HepG2 (cell line): ENCODE results near the gene G0S2. TPM values are rescaled to one million over a fixed set of nuclear protein-coding genes. Genes with fewer than 3 reads are reported as not detected.

Experiments
- ATAC-seq: fragments of 200-7000 bp; cut with Tn5 transposase; 3 replicates; pipeline ENCODE4 v1.9.1; 2020; ENCODE audit warnings: mild to moderate bottlenecking, moderate library complexity
- BruUV-seq: library from RNA; stranded (reverse); fragments of 400-500 nt; replicated peaks from 2 replicates; lab custom pipeline; 2021; lab: Mats Ljungman, UMichigan
- CTCF ChIA-PET: fragments of 300-600 bp; formaldehyde crosslinking; extraction: SDS; loops from one replicate; lab custom pipeline; 2021; ENCODE audit warnings: low total read pairs, inconsistent platforms, low intra/inter-chr PET ratio; lab: Yijun Ruan, JAX
- POLR2A ChIA-PET: fragments of 350-600 bp; sonication (Branson Sonifier 250); formaldehyde crosslinking; loops from one replicate; lab custom pipeline; 2020; ENCODE audit warnings: antibody characterized with exemption, inconsistent platforms; lab: Yijun Ruan, JAX
- DNase-seq: peaks from one replicate; pipeline ENCODE4 v3.0.0-alpha.2; 2015; ENCODE audit warnings: low spot score
- FAIRE-seq: peaks from 3 replicates; lab custom pipeline; 2011; peaks lifted over from hg19 to GRCh38; lab: Jason Lieb, UNC
- H2AFZ ChIP-seq: one replicate; pipeline ENCODE4 v1.6.1; 2011; ENCODE audit warnings: low read length, inconsistent platforms
- H3K27ac ChIP-seq: fragments of 300-600 bp; 3 replicates; pipeline ENCODE4 v1.8.0; 2011; ENCODE audit warnings: mixed run types, mild to moderate bottlenecking, mixed read lengths, low read length, inconsistent platforms; ENCODE audit not compliant: insufficient read depth; ENCODE audit errors: extremely low read length
- H3K27me3 ChIP-seq, 2 experiments: fragments of 200-600 bp in 1 of 2; 2 replicates in 1 of 2; 3 replicates in 1 of 2; pipeline versions ENCODE4 v1.6.0 to v1.8.0; 2011; ENCODE audit warnings: low read length in 2 of 2, mild to moderate bottlenecking in 2 of 2, moderate library complexity in 2 of 2, inconsistent platforms in 1 of 2; ENCODE audit not compliant: insufficient read depth in 2 of 2, control insufficient read depth in 1 of 2
- H3K36me3 ChIP-seq, 2 experiments: fragments of 200-600 bp in 1 of 2; replicated peaks in 1 of 2; 2 replicates in 1 of 2; 3 replicates in 1 of 2; pipeline versions ENCODE4 v1.5.1 to v1.8.0; 2011; ENCODE audit warnings: low read length in 2 of 2, inconsistent platforms in 1 of 2; ENCODE audit not compliant: insufficient read depth in 2 of 2, control insufficient read depth in 1 of 2
- H3K4me1 ChIP-seq: 2 replicates; pipeline ENCODE4 v1.5.1; 2012; ENCODE audit warnings: low read length, inconsistent platforms; ENCODE audit not compliant: insufficient read depth
- H3K4me2 ChIP-seq: 2 replicates; pipeline ENCODE4 v1.6.0; 2011; ENCODE audit warnings: low read depth, low read length, inconsistent platforms
- H3K4me3 ChIP-seq, 3 experiments: fragments of 200-600 bp in 1 of 3; sonication (generic), shearing (Covaris generic) in 1 of 3; replicated peaks in 1 of 3; 2 replicates each; pipeline ENCODE4 v1.5.1; 2011 to 2016; ENCODE audit warnings: low read length in 3 of 3, inconsistent platforms in 2 of 3, low read depth in 2 of 3, mild to moderate bottlenecking in 2 of 3, control low read depth in 1 of 3, mixed read lengths in 1 of 3; ENCODE audit not compliant: insufficient read depth in 1 of 3
- H3K79me2 ChIP-seq: one replicate; pipeline ENCODE4 v1.6.1; 2011; ENCODE audit warnings: low read length, inconsistent platforms; ENCODE audit not compliant: insufficient read depth
- H3K9ac ChIP-seq: 2 replicates; pipeline ENCODE4 v1.6.0; 2011; ENCODE audit warnings: mild to moderate bottlenecking, low read depth, low read length, inconsistent platforms; ENCODE audit not compliant: insufficient read depth
- H3K9me3 ChIP-seq: 2 replicates; pipeline ENCODE4 v1.5.1; 2012; ENCODE audit warnings: mild to moderate bottlenecking, low read length
- H4K20me1 ChIP-seq: 2 replicates; pipeline ENCODE4 v1.6.0; 2011; ENCODE audit warnings: inconsistent platforms, mild to moderate bottlenecking, low read length, moderate library complexity; ENCODE audit not compliant: insufficient read depth
- ASH2L ChIP-seq: fragments of 300-600, 200-600 bp; sonication (generic); IDR thresholded peaks from 2 replicates; pipeline ENCODE4 v1.7.0; 2017; ENCODE audit warnings: low read depth, mild to moderate bottlenecking, moderate library complexity, mixed read lengths, low read length; ENCODE audit not compliant: insufficient read length
- ATF1 ChIP-seq: IDR thresholded peaks from 2 replicates; pipeline ENCODE4 v1.6.1; 2016; ENCODE audit warnings: mild to moderate bottlenecking, control low read depth
- ATF7-NPFF ChIP-seq: sonication (generic); formaldehyde crosslinking; IDR thresholded peaks from 2 replicates; pipeline ENCODE4 v1.8.1; 2023; ENCODE audit warnings: mild to moderate bottlenecking, low read depth, missing genetic modification reagents, moderate library complexity
- ELF1 ChIP-seq: sonication (generic); formaldehyde crosslinking; IDR thresholded peaks from 2 replicates; pipeline ENCODE4 v1.4.0; 2020; ENCODE audit warnings: missing genetic modification reagents
- HIVEP1 ChIP-seq: sonication (generic); formaldehyde crosslinking; IDR thresholded peaks from 2 replicates; pipeline ENCODE4 v1.4.0; 2020; ENCODE audit warnings: mild to moderate bottlenecking, missing genetic modification reagents
- MBD4 ChIP-seq: IDR thresholded peaks from 2 replicates; pipeline ENCODE4 v1.6.1; 2012; ENCODE audit warnings: low read length, inconsistent platforms, borderline replicate concordance
- NKX3-1 ChIP-seq: sonication (generic); formaldehyde crosslinking; IDR thresholded peaks from 2 replicates; pipeline ENCODE4 v1.5.0; 2020; ENCODE audit warnings: missing genetic modification reagents
- PCBP2 ChIP-seq: fragments of 200-400 bp; formaldehyde crosslinking; optimal IDR thresholded peaks from 2 replicates; pipeline ENCODE3; 2018; ENCODE audit warnings: low read length, low read depth; ENCODE audit not compliant: poor library complexity, severe bottlenecking
- PRMT3 ChIP-seq: sonication (generic); formaldehyde crosslinking; IDR thresholded peaks from 2 replicates; pipeline ENCODE4 v1.8.1; 2022; ENCODE audit warnings: low read depth, mild to moderate bottlenecking, moderate library complexity, missing genetic modification reagents, borderline replicate concordance
- TEF ChIP-seq: sonication (generic); formaldehyde crosslinking; IDR thresholded peaks from 2 replicates; pipeline ENCODE4 v1.5.0; 2020; ENCODE audit warnings: missing genetic modification reagents
- ZMAT5 ChIP-seq: sonication (generic); formaldehyde crosslinking; IDR thresholded peaks from 2 replicates; pipeline ENCODE4 v1.5.0; 2020; ENCODE audit warnings: mild to moderate bottlenecking, low read depth, missing genetic modification reagents, borderline replicate concordance
- ZNF264 ChIP-seq: sonication (generic); formaldehyde crosslinking; IDR thresholded peaks from 2 replicates; pipeline ENCODE4 v1.4.0; 2020; ENCODE audit warnings: missing genetic modification reagents
- ZNF512 ChIP-seq: sonication (generic); formaldehyde crosslinking; IDR thresholded peaks from 2 replicates; pipeline ENCODE4 v1.4.0; 2020; ENCODE audit warnings: mild to moderate bottlenecking, missing genetic modification reagents
- ZNF660 ChIP-seq: sonication (generic); formaldehyde crosslinking; IDR thresholded peaks from 2 replicates; pipeline ENCODE4 v1.5.1; 2020; ENCODE audit warnings: mild to moderate bottlenecking, low read depth, missing genetic modification reagents, borderline replicate concordance
- ZNF678 ChIP-seq: sonication (generic); formaldehyde crosslinking; IDR thresholded peaks from 2 replicates; pipeline ENCODE4 v1.4.0; 2020; ENCODE audit warnings: mild to moderate bottlenecking, missing genetic modification reagents
- ZNF839 ChIP-seq: sonication (generic); formaldehyde crosslinking; IDR thresholded peaks from 2 replicates; pipeline ENCODE4 v1.4.0; 2020; ENCODE audit warnings: missing genetic modification reagents, mild to moderate bottlenecking, borderline replicate concordance
- WGBS: methylation state at CpG from one replicate; pipeline ENCODE4 v1.1.6; 2017; ENCODE audit warnings: low lambda C conversion rate; 5-methylcytosine and 5-hydroxymethylcytosine counted together
- in situ Hi-C: cut with HindIII; loops from 2 replicates; pipeline ENCODE4 v1.10.0; 2017; ENCODE audit warnings: low pct_unique_long_range_greater_than_20kb; ENCODE audit not compliant: extremely low pct_ligation_motif_present
- intact Hi-C: fragments of 100-400 bp; cut with micrococcal nuclease; formaldehyde crosslinking; loops from one replicate; pipeline ENCODE4 v1.10.0; 2022; ENCODE audit not compliant: unreplicated experiment
- polyA plus RNA-seq, 8 experiments: library from polyadenylated mRNA; depleted of rRNA in 3 of 8; stranded (reverse) in 7 of 8; unstranded in 1 of 8; fragments of >200 nt; fragmentation: Illumina TruSeq in 4 of 8; extraction: Trizol in 4 of 8; gene quantifications; 2 replicates each; pipeline versions ENCODE4 v1.2.1 to v1.2.3, GENCODE V29; 2011 to 2016; ENCODE audit warnings: low read depth in 4 of 8, missing spikeins in 1 of 8, mixed read lengths in 1 of 8; ENCODE audit not compliant: insufficient read depth in 1 of 8
- total RNA-seq, 5 experiments: library from RNA; depleted of rRNA; stranded (reverse); fragments of >200 nt; fragmentation: Illumina TruSeq; extraction: Trizol; gene quantifications; 2 replicates each; pipeline ENCODE4 v1.2.3, GENCODE V29; 2016; ENCODE audit warnings: low read depth in 1 of 5

The G0S2 gene
- total and polyA plus RNA-seq, 2 of the 13 experiments (the other 11 are each of a cell fraction or from before 2014, with no cell fraction given), result not detected

- no TSS peak for BruUV-seq
- Histone ChIP-seq H3K4me2 (no peak overlapping the region), H4K20me1 (no peaks in the 10 kb centered on the region)
These were observed 31.4 kb downstream of the G0S2 start for GRCh38 chr1:209706622-209707021.

GRCh38 chr1:209707308-209707707 lies 32.1 kb downstream of the G0S2 start:
- Histone ChIP-seq H3K4me1 (no peaks in the 10 kb centered on the region), H2AFZ (no peak overlapping the region), H4K20me1 (no peaks in the 10 kb centered on the region), H3K9ac (no peak overlapping the region), H3K27ac (no peak overlapping the region), H3K27me3 (no peaks in the 10 kb centered on the region; a peak in 1 of 5 replicates), H3K4me2 (no peak overlapping the region), H3K4me3 (no peak overlapping the region), H3K9me3 (no peaks in the 10 kb centered on the region), H3K36me3 (no peaks in the 10 kb centered on the region), H3K79me2 (no peaks in the 10 kb centered on the region)
- no TSS peak for BruUV-seq
- ChIA-PET CTCF (no interaction called here), POLR2A (no interaction called here)
- in situ Hi-C loops (loop anchor here (25.0 kb wide), 1 partner anchor 595 kb away; no protein-coding TSS in a partner anchor), intact Hi-C loops (no loop called here)
- DNase-seq (no peak), FAIRE-seq (no peak), ATAC-seq (no peak)
- WGBS, result 12% methylated on average over 1 of the region's 1 CpG
- TF ChIP-seq ELF1 (CRISPR knock-in tag) (no peak), ZNF512 (CRISPR knock-in tag) (no peak), ZMAT5 (no peak), ZNF264 (CRISPR knock-in tag) (no peak), PCBP2 (no peak), ATF7-NPFF (no peak), ASH2L (no peak), ZNF660 (CRISPR knock-in tag) (no peak), ZNF678 (CRISPR knock-in tag) (no peak), TEF (CRISPR knock-in tag) (no peak)

More at GRCh38 chr1:209706622-209707021, 31.4 kb downstream of the G0S2 start:
- ChIA-PET CTCF (no interaction called here), POLR2A (no interaction called here)
- ATAC-seq, result no peak
- Histone ChIP-seq H3K79me2 (no peaks in the 10 kb centered on the region), H3K9ac (no peak overlapping the region), H3K27ac (no peak overlapping the region), H2AFZ (no peak overlapping the region), H3K4me1 (no peaks in the 10 kb centered on the region), H3K27me3 (no peaks in the 10 kb centered on the region; a peak in 1 of 5 replicates), H3K36me3 (no peaks in the 10 kb centered on the region), H3K9me3 (no peaks in the 10 kb centered on the region), H3K4me3 (no peak overlapping the region)
- DNase-seq, result no peak
- intact Hi-C loops (no loop called here), in situ Hi-C loops (loop anchor here (25.0 kb wide), 1 partner anchor 594 kb away; no protein-coding TSS in a partner anchor)
- no peak for FAIRE-seq
- no peak for TF ChIP-seq HIVEP1 (CRISPR knock-in tag)
- no peak for TF ChIP-seq ZNF839 (CRISPR knock-in tag)
- no peak for TF ChIP-seq NKX3-1 (CRISPR knock-in tag)
- no peak for TF ChIP-seq PRMT3
- TF ChIP-seq MBD4, result no peak
- TF ChIP-seq ATF1 (CRISPR knock-in tag), result no peak
- WGBS, result 23% methylated on average over 3 of the region's 3 CpGs
